GM19035 (cell line): ENCODE results near the gene GAB2.
A peak's percentile ranks its signal among the peaks of the same experiment; 100 is the strongest.

Experiments used
- ATAC-seq: cut with Tn5 transposase; IDR thresholded peaks from one replicate; pipeline ENCODE4 v1.9.1; 2021; ENCODE audit not compliant: unreplicated experiment

Gene GAB2

DNA sequence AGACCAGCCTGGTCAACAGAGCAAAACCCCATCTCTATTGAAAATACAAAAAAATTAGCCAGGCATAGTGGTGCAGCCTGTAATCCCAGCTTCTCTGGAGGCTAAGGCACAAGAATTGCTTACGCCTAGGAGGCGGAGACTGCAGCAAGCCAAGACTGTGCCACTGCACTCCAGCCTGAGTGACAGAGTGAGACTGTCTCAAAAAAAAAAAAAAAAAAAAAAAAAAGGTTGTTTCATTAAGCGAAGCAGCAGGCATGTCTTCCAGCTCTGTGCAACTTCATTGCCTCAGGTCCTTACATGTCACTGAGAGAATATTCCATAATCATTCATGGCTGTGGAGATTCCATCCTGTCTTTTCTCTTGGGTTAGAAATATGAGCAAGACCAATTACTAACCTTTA is 16.9 kb downstream of the GAB2 start:
- no peak for ATAC-seq

DNA sequence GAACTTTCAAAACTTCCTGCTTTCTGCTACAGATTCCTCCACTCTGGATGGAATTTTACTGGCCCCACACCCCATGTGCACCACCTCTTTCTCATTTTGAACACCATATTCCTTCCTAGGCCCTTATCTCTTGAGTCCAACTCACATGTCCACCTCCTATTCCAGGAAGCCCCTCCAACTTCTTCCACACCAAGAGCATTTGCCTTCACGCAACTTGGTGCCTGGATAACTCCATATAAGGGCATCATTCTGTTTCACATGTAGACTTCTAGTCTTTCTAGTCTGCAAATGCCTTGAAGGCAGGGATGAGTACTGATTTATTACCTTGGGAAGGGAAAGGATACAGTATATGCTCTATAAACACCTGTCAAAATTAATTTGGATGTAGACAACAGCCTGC is 17.5 kb downstream of the GAB2 start:
- no peak for ATAC-seq

DNA sequence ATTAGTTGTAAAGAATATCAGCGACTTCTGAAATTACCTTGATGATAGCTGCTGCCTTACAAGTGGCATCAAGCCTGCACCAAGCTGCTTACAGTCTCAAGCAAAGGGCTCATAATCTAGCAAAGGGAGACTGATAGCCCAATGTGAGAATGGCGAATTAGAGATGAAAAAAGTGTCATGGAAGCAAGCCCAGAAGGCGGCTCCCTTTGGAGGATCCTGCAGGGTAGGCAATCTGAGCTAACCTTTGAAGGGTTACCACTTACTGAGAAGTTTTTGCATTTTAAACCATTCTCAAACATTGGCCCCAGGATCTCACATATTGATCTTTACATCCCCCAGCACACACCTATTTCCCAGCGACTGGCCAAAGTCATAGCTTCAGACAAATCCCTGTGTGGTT is 18.5 kb downstream of the GAB2 start:
- no peak for ATAC-seq

DNA sequence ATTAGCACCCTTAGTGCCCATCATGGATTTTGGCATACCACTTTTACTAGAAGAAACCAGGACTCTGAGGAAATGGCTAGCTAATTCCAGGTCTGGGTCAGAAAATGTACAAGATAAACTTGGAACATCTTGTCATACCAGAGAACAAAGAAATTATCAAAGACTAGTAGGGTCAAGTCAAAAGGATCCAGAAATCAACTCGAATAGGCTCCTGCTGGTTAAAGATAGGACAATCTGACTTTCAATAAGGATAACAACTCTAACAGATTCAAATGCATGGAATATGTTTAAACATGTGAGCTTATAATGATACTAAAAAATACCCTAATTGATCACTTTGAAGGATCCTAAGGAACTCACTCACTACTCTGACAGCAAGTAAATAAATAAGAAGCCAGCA is 18.9 kb downstream of the GAB2 start:
- no peak for ATAC-seq

DNA sequence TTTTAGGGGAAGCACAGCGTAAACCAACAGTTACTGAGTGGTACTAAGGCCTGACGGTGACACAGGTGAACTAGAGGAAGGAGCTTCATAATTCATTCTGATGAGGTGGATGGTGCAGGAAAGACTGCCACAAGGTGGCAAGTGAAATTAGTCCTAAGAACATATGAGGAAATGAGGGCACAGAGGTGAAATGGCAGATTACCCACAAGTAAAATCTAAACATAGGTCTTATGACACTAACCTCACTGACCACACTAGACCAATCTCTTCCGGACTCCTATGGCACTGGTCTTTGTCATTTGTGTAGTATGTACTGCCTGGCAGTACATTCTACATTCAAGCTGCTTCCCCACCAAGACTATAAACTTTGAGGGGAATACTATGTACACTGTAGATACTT is 20.2 kb downstream of the GAB2 start:
- peak; percentile 83 for ATAC-seq

DNA sequence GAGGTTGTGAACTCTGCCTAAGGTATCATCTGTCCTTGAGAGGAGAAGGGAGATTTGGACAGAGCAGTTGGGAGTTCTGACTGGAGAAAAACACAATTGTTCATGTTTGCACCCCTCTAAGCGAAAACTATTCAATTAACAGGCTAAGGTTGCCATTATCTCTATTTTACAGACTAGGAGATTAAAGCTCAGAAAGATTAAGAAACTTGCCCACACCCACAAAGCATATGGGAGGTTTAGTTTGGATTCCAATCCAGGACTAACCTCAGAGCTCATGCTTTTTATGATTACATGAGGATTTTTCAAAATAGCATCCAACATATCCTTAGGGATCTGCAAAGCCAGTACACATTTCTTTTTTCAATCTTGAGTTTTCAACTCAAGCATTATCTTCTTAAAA is 22.0 kb downstream of the GAB2 start:
- no peak for ATAC-seq

DNA sequence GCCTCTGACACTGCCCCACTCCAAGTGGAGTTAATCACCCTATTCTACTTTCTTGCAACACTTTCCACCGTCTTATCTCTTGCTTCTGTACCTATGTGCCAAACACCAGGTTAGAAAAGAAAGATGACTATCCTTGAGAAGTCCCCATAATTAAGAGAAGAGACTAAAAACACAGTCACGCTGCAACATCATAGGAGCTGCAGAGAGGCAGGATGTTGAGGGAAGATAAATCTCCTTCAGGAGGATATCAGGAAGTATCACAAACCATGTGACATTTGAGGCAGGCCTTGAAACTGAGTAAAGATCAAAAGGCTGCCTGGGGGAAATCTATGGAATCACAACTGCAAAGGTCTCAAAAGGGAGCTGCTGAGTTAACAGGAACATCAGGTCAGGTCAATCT is 24.8 kb downstream of the GAB2 start:
- ATAC-seq = no peak

DNA sequence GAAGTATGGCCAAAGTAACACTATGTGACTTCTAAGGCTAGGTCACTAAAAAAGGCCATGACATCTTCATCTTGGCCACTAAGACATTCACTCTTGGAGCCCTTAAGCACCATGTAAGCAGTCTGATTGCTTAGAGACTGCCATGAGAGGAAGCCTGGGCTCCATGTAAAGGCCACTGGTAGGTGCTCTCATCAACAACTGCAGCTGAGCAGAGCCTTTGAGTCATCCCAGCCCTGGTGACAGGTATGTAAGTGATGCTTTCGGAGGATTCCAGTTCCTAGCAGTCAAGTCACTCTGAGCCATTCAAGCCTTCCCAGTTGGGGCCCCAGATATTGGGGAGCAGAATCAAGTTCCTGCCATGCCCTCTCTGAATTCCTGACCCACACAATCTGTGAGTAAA is 26.2 kb downstream of the GAB2 start:
- ATAC-seq = no peak

DNA sequence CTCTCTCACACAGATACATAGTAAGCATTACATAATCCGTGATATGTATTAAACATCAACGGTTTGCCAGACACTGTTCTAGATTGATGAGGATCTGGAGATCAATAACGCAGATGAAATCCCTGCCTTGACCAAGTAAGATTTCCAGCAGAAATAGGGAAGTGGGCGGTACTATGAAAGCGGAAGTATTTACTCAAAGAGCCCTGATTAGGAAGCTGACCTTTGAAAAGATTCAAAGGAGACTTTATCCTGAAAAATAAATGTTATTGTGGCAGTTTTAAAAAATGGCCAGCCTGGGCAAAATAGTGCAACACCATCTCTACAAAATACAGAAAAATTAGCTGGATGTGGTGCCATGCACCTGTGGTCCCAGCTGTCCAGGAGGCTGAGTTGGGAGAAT is 26.8 kb downstream of the GAB2 start:
- no peak for ATAC-seq

DNA sequence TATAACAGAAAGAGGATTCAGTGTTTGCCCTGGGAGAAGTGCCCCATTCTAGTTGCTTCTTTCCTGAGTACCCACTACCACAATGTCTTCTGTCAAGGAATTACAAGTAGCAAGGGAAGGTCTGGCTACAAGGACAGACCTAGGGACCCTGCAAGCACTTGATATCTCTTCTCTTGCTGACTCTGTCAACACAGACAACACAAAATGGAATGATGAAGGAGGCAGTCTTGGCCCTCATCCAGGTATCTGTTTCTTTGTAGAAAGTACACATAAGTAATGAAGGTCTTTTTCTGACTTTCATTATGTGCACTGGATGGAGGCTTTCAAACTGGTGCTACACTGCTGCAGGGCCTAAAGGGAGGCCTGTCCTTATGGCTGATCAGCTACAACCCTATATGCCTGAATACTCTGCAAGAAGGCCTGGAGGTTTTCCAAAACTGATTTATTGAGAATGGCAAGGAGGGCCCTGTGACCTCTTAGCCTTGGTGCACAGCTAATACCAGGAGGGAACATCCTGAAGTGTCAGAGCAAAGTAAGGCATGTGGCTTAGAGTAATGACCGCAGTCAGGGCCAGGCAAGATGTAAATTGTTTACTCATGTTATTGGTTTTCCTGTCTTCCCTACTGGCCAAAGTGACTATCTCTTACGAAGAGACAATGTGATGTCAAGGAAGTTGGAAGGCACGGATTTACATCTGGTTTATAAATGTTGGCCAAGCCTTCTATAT is 31.2 kb downstream of the GAB2 start:
- no peak for ATAC-seq

DNA sequence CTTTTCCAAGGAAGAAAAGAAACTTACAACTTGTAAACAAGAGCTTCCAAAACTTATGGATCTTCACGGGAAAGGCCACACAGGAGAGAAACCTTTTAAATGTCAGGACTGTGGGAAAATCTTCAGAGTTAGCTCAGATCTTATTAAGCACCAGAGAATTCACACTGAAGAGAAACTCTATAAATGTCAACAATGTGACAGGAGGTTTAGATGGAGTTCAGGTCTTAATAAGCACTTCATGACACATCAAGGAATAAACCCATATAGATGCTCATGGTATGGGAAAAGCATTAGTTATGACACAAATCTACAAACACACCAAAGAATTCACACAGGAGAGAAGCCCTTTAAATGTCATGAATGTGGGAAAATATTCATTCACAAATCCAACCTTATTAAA is 32.4 kb downstream of the GAB2 start:
- no peak for ATAC-seq

DNA sequence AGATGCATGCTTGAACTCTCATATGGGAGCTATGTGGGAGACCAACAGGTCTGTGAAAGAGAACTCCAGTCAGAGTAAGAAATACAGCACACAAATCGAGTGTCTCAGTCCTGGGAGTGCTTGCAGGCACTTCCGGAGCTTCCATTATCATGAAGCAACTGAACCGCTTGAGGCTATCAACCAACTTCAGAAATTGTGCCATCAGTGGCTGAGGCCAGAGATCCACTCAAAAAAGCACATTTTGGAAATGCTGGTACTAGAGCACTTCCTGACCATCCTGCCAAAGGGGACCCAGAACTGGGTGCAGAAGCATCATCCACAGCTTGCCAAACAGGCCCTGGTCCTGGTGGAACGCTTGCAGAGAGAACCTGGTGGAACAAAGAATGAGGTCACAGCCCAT is 33.4 kb downstream of the GAB2 start:
- ATAC-seq = no peak

DNA sequence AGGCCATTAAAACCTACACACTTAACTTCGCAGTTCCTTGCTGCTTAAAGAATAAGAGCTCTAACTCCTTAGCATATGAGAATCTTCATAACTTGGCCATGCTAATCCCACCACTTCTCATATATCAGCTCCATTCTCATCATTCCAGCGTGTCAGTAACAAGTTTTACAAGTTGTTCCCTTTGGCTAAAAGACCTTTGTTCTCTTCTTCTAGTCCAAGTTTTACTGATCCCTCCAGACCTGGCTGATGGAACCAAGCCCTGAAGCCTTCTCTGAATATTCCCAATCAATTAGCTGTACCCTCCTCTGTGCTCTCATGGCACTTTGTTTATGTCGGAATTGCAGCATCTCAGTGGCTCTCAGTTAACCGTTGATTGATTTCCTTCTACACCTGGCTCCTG is 35.8 kb downstream of the GAB2 start:
- no peak for ATAC-seq

DNA sequence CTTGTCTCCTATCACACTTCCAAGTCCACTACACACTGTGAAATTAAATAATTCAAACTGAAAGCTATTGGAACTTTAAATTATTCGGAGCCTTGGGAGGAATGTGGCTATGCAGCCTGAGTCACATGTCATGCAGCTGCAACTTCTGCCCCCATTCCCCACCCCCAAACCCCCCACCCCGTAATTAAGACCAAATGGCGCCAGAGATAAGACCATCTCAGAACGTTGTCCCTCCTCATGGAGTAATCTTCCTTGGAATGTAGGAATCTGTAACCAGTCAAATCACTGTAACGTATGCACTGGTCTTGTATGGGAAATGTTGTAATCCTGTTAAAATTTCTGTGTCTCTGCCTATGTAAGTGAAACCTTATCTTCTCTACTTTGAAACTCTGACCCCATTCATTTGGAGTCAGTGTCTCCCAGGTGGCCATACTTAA is 37.0 kb downstream of the GAB2 start:
- no peak for ATAC-seq

DNA sequence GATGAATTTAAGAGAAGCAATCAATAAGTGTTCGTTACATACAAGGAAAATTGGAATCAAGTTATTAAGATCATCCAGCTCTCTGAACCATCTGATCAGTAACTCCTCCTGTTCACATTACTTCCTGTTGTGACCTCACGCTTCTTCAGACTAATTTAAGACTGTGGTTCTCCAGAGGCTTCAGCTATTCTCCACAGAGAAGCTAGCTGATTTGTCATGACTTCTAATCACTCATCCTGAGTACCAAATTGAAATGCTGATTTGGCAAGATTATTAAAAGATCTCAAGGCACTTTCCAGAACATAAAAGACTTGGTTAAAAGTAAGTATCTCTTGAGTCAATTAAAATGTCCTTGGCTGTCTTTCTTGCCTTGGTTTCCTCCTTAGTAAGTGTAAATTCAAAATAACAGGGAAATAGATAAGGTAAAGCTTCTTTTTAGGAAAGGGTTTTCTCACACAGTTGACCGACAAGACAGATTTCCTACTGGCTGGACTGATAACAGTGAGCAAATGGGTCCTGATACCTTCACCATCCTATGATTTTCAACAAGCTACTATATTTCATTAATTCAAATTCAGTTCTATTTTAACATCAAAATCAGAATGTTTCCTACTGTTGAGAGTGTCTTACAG is 38.5 kb downstream of the GAB2 start:
- ATAC-seq = no peak

DNA sequence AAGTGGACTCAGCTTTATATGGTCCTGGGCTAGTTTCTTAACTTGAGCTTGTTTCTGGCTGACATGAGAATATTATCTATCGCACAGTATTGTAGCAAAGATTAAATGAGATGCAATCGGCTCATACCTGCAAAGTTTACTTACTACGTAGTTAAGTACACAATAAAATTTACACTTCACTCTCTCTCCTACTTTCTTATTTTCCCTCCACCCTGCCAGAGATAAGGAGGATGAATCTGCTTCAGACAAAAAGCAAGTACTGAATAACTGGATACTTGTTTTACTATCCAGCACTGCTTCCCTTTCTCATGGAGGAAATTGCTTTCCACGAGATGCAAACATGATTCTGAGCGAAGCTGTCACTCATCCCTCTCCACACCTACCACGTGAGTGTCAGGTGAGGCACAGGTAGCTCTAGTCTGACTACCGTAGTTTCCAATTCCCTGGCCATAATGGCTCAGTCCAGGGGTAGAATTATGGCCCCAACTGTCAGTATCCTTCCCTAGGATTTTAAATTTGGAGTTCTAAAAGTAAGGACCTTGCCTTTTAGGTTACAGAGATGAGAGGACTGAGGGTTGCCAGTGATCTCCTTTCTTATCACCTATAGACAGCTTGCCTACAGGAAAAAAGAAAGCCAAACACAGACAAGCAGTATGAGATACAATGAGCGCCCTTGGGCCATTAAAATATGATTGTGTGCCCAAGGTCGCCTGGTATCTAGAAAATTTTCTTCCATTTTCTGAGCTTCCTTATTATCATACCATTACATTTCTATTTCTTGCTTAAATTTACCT is 39.8 kb downstream of the GAB2 start:
- no peak for ATAC-seq

DNA sequence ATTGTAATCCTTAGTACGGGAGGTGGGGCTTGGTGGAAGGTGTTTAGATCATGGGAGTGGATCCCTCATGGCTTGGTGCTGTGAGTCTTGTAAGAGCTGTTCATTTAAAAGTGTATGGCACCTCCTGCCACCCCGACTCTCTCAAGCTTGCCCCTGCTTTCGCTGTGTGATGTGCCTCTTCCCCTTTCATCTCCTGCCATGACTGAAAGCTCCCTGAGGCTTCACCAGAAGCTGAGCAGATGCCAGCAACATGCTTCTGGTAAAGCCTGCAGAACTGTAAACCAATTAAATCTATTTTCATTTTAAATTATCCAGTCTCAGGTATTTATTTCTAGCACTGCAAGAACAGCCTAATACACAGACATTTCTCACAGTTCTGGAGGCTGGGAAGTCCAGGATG is 40.8 kb downstream of the GAB2 start:
- ATAC-seq = no peak

DNA sequence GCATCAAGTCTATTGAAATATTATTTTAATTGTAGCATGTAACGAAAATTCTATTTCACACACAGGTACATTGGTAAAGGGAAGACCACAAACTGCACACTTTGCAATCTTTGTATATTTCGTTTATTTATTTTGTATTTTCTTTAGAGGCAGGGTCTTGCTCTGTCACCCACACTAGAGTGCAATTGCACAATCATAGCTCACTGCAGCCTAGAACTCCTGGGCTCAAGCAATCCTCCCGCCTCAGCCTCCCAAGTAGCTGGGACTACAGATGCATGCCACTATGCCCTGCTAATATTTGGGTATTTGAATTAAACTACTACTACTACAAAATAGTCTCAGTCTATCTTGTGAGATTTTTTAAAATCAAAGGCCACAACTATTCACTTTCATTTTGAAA is 42.7 kb downstream of the GAB2 start:
- ATAC-seq = no peak

DNA sequence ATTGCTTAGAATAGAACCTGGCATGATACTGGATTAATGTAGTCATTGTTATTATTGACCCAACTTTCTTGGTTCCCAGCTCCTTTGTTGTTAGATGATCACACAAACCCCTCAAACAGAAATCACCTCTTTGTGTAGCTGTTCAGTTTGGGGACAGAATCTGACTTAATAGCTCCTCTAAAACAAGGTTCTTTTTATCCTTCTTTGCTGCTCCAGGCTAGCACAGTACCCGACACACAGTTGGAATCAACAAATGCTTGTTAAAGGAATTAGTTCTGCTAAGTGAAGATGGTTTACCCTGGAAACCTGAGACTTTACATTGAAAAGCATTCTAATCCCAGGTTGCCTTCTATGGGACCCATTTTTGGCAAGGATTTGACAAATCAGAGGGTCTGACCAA is 43.9 kb downstream of the GAB2 start:
- ATAC-seq = no peak

DNA sequence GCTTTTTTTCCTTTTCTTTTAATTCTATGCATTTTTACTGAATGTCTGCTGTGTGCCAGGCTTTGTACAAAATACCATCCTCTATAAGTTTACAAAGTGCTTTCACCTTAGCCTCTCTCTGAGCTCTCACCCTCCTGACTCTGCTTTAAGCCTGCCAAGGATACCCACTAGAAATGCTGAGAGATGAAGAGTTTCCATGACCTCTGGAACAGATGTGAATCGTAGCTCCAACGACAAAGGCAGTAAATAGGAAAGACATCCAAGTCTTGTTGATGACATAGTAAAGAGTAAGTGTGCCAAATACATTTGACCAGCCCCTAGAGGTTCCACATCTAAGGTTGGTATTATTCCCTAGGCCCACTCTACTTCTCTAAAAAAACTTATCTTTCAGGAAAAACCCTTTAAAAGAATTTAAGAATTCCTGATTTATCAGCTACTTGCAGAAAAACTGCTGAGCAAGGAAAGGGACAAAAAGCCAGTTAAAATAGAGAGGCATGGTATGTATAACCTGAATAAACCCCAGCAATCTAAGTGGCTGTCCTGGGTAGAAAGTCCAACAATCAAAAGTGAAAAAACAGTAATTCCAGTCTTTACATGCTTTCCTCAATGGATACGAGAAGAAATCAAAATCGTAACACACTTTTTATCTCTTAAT is 45.4 kb downstream of the GAB2 start:
- no peak for ATAC-seq

DNA sequence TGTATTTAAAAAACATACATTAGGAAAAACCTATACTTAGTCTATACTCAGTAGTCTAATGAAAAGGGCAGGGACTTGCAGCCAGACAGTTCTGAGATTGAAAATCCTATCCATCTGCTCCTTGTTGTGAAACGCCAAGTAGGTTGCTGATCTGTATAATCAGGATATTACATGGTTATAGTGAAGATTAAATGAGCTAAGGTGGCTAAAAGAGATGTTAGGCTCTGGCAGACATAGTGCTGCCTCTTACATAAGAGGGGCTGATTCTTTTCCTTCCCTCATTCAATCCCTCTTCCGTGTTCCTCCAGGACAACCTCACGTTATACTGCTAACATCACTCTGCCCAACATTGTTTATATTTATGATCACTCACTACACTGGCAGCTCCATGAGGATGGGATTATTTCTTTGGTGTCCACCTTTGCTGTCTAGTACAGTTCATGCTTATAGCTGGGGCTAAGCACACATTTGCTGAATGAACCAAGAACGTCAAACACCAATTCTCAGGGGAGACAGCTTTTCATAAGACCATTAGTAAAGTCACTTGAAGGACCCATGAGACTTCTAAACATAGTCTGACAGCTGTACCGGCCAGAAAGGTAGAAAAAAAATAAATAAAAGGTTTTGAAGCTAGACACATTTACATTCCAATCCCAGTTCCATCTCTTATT is 46.3 kb downstream of the GAB2 start:
- ATAC-seq = no peak
